Measurements from ENCODE around the gene CNTNAP5.

The CNTNAP5 gene

DNA sequence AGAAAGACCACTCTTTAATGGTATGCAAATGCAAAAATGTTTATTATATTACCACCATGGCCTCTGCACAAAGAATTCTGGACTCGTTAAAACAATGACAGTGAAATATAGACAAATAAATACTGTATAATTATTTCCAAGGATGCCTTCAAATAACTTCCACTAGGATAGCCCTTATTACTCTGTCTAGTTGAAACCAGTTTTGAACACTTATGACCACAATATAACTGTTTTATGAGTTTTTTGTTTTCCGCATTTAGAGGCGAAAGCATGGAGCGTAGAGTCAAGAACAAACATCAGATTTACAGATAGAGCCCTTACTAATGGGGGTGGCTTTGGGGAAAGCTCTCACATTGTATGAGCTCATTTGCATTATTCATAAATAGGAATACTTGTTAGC is 559.5 kb downstream of the CNTNAP5 start:
- DNase-seq (ENCODE audit: insufficient read length, low spot score): no peak
- no peak for FAIRE-seq

DNA sequence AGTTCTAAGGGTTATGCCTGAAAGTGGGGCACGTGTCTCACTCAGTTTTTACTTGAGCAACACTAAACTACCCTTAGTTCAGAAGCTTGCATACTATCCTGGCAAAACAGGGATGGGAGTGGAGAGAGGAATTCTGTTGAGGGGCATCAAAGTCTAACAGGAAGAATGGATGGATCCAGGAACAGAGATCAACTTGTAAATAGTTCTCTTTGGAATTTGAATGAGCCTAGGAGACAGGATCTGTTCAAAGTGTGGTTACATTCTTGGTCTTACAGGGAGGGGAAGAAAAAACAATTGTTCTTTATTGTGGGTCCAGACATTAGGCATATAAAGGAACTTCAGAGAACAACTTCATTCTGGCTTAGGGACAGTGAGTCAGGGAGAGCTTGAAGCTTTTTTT is 560.2 kb downstream of the CNTNAP5 start:
- no peak for DNase-seq (ENCODE audit: insufficient read length, low spot score)
- no peak for FAIRE-seq

DNA sequence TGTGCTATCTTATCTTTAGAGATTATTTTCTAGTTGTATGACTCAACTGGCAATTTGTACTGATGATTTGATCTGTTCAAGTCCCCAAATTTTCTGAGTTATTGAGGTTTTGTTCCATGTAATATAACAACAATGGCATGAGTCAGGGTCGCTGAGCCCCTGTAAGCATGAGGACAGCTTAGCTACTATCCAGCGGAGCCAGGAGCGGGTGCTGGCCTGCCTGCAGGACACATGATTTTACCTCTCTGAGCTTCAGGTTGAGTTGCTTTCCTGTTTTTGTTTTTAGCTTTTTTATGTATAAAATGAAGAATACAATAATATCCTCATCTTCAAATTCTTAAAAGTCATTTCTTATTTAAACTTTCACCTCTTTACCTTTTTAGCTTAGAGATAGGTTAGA is 561.1 kb downstream of the CNTNAP5 start:
- DNase-seq (ENCODE audit: insufficient read length, low spot score) (no peak), FAIRE-seq (no peak)

DNA sequence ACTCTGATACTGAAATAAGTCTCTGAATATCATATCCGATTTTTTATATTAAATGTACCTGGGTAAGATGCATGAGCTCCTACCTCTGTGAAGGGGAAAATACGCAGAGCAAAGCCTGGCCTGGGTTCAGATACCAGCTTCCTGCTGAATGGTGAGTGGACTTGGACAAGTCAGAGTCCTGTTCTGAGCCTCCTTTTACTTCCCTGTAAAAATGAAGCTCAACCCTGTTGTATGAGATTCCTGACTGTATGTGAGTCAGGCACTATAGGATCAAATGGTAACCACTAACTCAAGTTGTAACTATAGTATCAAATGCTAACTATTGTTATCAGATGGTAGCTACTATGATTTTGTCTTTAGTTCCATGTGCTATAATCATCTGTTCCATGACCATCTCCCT is 561.7 kb downstream of the CNTNAP5 start:
- FAIRE-seq: no peak
- DNase-seq (ENCODE audit: insufficient read length, low spot score): no peak

DNA sequence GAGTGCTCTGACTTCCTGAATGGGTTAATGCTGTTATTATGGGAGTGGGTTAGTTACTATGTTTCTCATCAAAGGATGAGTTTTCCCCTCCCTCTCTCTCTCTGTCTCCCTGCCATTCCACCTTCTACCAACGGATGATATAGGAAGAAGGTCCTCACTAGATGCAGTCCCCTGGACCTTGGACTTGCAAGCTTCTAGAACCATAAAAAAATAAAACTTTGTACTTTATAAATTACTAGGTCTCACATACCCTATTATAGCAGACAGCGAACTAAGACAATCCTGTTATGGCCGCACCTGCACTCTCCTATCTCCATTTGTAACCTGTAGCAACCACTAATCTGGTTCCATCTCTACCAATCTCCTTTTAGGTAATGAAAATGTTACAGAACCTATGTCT is 564.9 kb downstream of the CNTNAP5 start:
- no peak for DNase-seq (ENCODE audit: insufficient read length, low spot score)
- FAIRE-seq: no peak

DNA sequence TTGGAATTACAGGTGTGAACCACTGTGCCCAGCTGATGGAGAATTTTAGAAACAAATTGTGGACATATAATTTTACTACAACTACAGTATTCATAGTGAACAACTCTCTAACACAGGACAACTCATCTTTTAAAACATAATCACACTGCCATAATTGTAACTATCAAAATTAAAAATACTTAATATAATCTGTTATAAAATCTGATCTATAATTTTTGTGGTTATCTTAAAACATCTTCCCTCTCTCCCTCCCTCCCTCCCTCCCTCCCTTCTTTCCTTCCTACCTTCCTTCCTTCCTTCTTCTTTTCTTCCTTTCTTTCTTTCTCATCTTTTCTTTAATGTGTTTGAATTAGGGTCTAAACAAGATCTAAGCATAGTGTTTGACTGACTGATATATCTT is 577.7 kb downstream of the CNTNAP5 start:
- DNase-seq (ENCODE audit: insufficient read length, low spot score) (no peak), FAIRE-seq (no peak)

DNA sequence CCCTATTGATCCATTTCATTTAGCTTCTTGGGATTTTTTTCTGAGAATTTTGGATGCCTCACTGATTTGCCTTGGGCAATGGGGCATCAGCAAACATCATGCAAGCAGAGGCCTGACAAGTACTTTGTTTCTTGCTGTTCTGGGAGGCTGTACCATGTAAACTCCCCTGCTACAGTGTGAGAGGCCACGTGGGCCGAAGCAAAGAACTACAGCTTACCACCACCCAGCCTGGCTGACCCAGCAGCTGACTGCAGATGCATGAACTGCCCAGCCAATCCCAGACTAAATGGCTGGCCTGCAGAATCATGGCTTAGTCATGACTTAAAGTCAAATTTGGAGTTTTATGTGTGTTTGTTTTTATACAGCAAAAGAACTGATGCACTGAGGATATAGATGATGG is 579.9 kb downstream of the CNTNAP5 start:
- FAIRE-seq (no peak), DNase-seq (ENCODE audit: insufficient read length, low spot score) (no peak)

DNA sequence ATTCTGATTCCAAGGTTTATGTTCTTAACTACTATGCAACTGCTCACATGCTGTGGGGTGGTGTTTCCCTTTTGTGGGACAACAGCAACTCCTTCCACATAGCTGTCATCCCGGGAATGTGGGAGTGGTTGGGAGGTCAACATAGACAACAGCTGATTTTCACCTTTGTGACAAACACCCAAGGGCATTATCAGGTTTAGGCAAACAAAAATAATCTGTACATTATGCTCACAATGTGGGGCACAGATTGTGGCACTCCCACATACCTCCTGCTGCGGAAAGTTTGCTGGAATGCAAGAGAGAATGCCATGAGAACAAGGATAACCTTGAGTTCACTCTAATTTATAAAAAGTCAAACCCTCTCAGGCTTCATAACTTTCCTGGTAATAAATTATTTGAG is 582.6 kb downstream of the CNTNAP5 start:
- DNase-seq (ENCODE audit: insufficient read length, low spot score) (no peak), FAIRE-seq (no peak)

DNA sequence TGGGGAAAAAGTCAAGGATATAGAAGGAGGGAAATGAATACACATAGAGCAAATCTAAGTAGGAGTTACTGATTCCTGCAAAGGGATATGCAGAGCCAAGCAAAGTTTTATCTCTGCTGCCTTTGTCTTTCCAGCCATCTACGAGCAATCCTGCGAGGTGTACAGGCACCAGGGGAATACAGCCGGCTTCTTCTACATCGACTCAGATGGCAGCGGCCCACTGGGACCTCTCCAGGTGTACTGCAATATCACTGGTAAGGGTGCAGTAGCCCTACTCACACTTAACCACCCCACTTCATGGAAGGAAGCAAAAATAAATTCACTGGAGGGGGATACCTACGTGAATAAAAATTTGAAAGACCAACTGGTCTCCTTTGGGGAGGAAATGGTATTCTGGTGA is 584.6 kb downstream of the CNTNAP5 start:
- no peak for FAIRE-seq
- no peak for DNase-seq (ENCODE audit: insufficient read length, low spot score)

DNA sequence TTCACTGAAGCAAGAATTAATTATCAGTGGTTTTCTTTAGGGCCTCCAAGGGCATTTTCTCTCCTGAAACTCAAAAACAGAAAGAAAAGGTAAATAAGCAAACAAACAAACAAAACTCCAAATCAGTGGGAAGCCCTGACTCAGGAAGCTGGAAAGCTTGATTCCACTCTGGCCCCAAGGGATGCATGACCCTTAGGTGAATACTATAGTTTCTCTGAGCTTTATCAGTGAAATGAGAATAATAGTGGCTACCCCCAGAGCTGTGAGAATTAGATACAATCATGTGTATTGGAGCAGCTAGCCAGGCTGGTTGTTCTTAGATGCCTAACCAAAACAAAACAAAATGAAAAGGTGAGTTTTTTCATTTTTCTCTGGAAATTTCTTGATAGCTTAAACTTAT is 585.1 kb downstream of the CNTNAP5 start:
- DNase-seq (ENCODE audit: insufficient read length, low spot score) (no peak), FAIRE-seq (no peak)

DNA sequence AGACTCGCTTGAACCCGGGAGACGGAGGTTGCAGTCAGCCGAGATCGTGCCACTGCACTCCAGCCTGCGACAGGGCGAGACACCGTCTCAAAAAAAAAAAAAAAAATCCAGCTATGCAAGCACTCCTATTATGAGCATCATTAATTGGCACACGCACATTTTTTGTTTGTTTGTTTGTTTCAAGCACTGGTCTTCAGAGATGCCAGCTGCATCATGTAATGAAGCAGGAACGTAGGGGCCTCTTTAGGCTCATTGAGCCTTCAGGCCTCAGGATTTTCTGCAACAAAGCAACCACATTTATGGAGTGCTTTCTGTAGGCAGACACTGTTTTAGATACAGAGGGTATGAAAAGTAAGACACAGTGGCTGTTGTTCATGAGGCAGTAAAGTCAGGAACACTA is 585.8 kb downstream of the CNTNAP5 start:
- DNase-seq (ENCODE audit: insufficient read length, low spot score) (no peak), FAIRE-seq (no peak)

DNA sequence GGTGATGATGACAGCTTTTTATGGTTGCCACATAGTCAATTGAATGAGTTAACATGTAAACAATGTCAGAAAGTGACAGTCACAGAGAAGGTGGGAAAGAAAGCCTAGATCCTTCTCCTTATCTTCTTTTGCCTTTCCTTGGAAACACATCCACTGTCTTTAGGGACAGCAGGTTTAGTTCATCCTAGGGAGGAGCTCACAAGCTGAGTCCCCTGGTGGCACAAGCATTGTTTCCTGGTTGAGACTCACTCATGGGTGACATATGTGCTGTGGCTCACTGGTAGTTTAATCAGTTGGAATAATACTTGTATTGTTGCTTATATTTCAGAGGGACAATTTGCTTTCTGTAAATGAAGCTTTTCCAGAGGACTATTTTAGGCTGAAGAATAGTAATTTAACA is 598.5 kb downstream of the CNTNAP5 start:
- DNase-seq (ENCODE audit: insufficient read length, low spot score): no peak
- no peak for FAIRE-seq

DNA sequence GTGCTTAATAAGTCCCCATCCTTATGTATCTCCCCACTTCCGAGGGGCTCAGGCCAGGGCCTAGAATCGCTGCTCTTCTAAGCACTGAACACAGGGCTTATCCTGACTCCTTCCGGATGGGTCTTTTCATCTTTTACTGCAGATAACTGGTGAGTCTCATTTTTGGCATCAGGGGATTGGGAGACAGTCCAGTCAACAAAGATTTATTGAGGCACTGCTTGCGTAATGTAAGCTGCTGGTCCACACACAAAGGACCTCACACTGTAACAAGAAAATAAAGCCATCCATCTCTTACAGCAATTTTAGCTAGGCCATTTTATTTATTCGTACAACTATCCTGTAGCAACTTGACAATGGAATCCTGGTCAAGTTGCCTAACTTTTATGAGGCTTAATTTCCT is 600.5 kb downstream of the CNTNAP5 start:
- no peak for FAIRE-seq
- DNase-seq (ENCODE audit: insufficient read length, low spot score): no peak

DNA sequence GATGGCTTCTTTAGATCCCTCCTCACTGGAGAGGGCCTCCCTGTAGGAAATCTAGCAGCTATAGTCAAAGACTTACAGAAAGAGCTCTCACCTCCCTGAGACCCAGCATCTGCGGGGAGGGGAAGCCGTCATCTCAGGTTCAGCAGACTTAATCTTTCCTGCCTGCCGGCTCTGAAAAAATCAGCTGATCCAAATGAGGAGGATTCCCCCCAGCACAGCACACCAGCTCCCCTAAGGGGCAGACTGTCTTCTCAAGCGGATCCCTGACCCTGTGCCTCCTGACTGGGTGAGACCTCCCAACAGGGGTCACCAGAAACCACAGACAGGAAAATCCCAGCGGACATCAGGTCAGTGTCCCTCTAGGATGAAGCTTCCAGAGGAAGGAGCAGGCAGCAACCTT is 601.9 kb downstream of the CNTNAP5 start:
- DNase-seq (ENCODE audit: insufficient read length, low spot score) (no peak), FAIRE-seq (no peak)

DNA sequence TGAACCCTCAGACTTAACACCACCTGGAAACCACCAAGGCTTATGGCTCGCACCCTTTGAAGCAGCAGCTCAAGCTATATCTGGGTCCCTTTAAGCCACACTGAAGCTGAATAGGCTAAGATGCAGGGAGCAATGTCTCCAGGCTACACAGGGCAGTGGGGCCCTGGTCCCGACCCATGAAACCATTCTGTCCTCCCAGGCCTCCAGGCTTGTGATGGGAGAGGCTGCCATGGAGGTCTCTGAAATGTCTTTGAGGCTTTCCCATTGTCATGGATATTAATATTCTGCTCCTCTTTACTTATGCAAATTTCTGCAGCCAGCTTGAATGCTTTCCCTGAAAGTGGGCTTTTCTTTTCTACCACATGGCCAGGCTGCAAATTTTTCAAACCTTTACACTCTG is 608.7 kb downstream of the CNTNAP5 start:
- no peak for FAIRE-seq
- no peak for DNase-seq (ENCODE audit: insufficient read length, low spot score)

DNA sequence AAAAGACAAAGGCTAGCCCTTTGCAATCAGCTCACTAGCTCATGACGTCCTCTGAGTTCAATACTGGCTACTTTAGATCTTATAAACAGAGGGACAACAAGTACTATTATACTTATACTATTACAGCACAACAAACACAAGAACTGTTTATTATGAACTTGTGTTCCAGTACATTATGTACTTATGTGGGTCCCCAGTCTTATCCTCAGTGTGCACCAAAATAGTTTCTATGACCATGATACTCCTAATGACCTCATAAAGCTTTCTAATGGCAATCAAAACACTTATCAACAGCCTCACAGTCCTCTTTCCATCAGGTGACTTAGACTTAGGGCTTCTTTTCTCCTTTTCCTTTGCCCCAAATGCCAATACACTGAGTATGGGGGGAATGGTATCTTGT is 614.4 kb downstream of the CNTNAP5 start:
- no peak for DNase-seq (ENCODE audit: insufficient read length, low spot score)

DNA sequence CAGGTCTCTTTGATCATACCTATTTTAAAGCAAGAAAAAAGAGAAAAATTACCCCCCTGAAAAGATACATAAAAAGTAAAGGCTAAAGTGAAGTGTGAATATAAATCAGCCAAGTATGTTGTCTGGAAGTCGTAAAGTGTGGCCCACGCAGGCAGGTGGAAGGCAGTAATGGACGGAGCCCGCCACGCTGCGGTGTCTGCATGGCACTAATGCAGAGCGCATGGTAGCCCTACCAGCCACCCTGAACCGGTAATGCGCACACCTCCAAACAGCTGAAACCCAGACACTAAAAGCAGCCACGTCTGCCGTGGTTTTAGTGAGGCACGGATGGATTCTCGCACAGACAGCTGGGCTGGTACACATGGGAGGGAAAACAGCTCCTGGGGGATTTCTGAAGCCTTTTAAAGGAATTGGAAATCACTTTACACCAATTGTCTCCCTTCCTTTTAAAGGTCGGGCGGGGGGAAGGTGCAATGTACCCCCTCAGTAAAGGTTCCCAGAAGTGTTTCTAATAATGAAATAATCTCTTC is 615.2 kb downstream of the CNTNAP5 start:
- DNase-seq (ENCODE audit: insufficient read length, low spot score): no peak
- FAIRE-seq: no peak

More for the DNA sequence above, 614.4 kb downstream of the CNTNAP5 start:
- no peak for FAIRE-seq

DNA sequence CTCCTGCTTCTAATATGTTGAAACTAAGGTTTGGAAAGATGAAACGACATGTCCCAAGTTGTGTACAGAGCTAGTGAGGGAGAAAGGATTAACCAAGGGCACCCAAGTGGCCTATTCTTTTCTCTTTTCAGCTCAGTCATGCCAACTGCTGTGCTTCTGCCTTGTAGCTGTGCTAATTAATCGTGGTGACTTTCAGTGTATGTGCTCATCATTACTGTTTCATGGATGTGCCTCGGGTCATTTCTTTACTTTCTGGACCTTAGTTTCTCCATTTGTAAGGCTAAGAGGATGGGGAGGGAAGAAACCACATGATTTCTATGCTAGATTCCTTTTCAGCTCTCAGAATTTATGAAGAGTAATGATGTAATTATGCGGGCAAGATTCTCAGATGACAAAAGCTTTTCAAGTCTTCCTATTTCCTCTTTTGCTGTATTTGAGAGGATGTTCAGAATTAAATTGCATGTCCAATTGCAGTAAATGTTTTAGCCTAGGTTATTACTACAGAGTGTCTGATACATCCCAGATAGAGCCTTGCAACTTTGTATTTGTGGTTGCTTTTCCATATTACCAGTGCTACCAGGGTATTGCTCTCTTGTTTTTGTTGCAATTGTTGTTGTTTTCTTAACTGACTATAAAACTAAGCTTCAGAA is 621.2 kb downstream of the CNTNAP5 start:
- no peak for FAIRE-seq
- DNase-seq (ENCODE audit: insufficient read length, low spot score): no peak

DNA sequence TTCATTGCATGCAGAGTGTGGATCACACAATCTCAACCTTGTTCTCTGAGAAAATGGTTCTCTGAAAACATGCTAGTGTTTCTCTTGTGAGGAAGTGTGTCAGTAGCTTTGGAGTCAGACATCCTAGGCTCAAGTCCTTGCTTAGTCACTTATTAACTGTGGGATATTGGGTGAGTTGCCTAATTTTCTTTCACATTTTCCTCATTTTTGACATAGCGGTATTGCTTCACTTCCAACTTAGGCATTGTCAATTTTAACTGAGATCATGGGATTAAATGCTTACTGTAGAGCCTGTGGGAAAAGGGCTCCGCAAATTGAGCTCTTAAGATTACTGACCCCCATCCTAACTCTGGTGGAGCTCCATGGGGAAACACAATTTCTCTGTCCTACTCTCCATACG is 622.2 kb downstream of the CNTNAP5 start:
- FAIRE-seq: no peak

DNA sequence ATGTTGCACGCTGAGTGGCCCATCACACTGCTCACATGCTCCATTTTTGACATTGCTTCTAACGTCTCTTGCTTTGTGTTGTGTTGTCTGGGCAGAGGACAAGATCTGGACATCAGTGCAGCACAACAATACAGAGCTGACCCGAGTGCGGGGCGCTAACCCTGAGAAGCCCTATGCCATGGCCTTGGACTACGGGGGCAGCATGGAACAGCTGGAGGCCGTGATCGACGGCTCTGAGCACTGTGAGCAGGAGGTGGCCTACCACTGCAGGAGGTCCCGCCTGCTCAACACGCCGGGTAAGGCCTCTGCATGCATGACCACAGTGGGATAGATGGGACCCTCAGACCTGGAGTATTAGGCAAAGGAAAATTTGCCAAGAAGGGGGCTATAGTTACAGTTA is 622.6 kb downstream of the CNTNAP5 start:
- DNase-seq (ENCODE audit: insufficient read length, low spot score) (no peak), FAIRE-seq (no peak)

More for the DNA sequence above, 622.2 kb downstream of the CNTNAP5 start:
- no peak for DNase-seq (ENCODE audit: insufficient read length, low spot score)

DNA sequence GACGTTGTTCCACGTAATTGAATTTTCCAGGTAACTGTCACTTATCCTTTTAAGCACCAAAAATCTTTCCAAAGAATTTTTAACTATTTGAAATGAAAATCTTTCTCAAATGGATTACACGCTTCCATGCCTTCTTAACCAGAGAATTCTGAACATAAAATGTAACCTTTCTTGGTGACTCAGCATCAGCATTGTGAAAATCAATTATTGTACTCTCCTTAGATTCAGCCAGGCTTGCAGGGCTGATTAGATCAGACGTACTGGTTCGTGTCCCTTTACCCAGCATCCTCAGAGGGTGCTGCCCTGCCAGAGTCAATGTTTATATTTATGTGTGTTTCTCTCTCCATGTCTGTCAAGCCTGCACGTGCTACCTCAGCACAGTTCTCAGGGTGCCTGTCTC is 623.9 kb downstream of the CNTNAP5 start:
- FAIRE-seq (no peak), DNase-seq (ENCODE audit: insufficient read length, low spot score) (no peak)

DNA sequence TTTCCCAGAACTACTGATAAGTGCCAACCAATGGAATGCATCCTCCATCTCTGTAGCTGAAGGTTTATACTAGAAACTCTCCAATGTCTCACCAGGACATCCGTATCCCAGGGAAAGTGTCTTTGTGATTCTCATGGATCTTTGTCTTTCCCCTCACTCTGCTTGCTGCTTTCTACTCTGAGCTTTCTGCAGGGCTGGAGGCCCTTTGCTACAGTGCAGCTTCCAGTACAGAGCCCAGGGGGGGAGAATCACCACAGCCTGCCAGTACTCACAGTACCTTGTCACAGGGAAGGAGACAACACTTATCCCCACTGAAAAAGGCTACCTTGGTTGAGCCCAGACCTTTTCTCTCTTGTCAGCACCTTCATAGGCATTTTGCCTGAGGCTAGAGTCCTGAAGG is 627.0 kb downstream of the CNTNAP5 start:
- FAIRE-seq (no peak), DNase-seq (ENCODE audit: insufficient read length, low spot score) (no peak)

DNA sequence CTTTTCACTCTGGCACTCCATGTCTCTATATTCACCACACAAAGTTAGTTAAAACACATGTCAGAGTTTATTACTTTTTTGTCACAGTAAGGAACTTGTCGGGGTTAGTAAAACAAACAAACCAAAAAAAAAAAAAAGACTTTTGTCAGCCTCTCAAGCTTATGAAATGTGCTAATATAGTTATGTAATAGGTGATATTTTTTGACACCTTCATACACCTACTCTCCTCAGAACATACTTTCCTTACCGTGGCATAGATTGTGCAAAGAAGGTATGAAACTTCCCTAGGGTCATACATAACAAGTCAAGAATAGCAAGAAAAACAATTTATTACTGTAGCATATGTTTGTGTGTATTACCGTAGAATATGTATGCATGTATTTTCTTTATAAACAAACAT is 633.3 kb downstream of the CNTNAP5 start:
- no peak for FAIRE-seq

More for the DNA sequence above, 633.3 kb downstream of the CNTNAP5 start:
- no peak for DNase-seq (ENCODE audit: insufficient read length, low spot score)

All from HTR-8/SVneo (cell line).